ENCODE data around the gene DIAPH3.
A peak's percentile ranks its signal among the peaks of the same experiment; 100 is the strongest.

The DIAPH3 gene

GRCh38 chr13:59874973-59875372 lies 288.8 kb downstream of the DIAPH3 start:
- peak; percentile 5 for DNase-seq (ENCODE audit: low read depth)

GRCh38 chr13:59873856-59874255 lies 289.9 kb downstream of the DIAPH3 start:
- DNase-seq (ENCODE audit: low read depth): no peak

- no peak for DNase-seq (ENCODE audit: low read depth)
Measured at GRCh38 chr13:59873309-59873708, 290.4 kb downstream of the DIAPH3 start.

- no peak for DNase-seq (ENCODE audit: low read depth)
Measured at GRCh38 chr13:59867867-59868266, 295.9 kb downstream of the DIAPH3 start.

GRCh38 chr13:59865398-59865797 lies 298.3 kb downstream of the DIAPH3 start:
- peak; percentile 12 for DNase-seq (ENCODE audit: low read depth)

- DNase-seq (ENCODE audit: low read depth): no peak
Measured at GRCh38 chr13:59863621-59864020, 300.1 kb downstream of the DIAPH3 start.

GRCh38 chr13:59861676-59862075 lies 302.1 kb downstream of the DIAPH3 start:
- no peak for DNase-seq (ENCODE audit: low read depth)

GRCh38 chr13:59856281-59856810 lies 307.4 kb downstream of the DIAPH3 start:
- DNase-seq (ENCODE audit: low read depth): peak; percentile 27

- peak; percentile 35 for DNase-seq (ENCODE audit: low read depth)
Measured at GRCh38 chr13:59846845-59847620, 316.7 kb downstream of the DIAPH3 start.

GRCh38 chr13:59843040-59843439 lies 320.7 kb downstream of the DIAPH3 start:
- DNase-seq (ENCODE audit: low read depth): no peak

GRCh38 chr13:59842507-59842906 lies 321.2 kb downstream of the DIAPH3 start:
- DNase-seq (ENCODE audit: low read depth): no peak

GRCh38 chr13:59839186-59839585 lies 324.5 kb downstream of the DIAPH3 start:
- DNase-seq (ENCODE audit: low read depth): no peak

- DNase-seq (ENCODE audit: low read depth): no peak
Measured at GRCh38 chr13:59837101-59837500, 326.6 kb downstream of the DIAPH3 start.

GRCh38 chr13:59835569-59835968 lies 328.2 kb downstream of the DIAPH3 start:
- DNase-seq (ENCODE audit: low read depth): peak; percentile 6

GRCh38 chr13:59834801-59835200 lies 328.9 kb downstream of the DIAPH3 start:
- DNase-seq (ENCODE audit: low read depth): peak; percentile 82

GRCh38 chr13:59829690-59830089 lies 334.0 kb downstream of the DIAPH3 start:
- DNase-seq (ENCODE audit: low read depth): no peak

GRCh38 chr13:59823486-59823885 lies 340.2 kb downstream of the DIAPH3 start:
- DNase-seq (ENCODE audit: low read depth): peak; percentile 53

GRCh38 chr13:59809564-59809963 lies 354.2 kb downstream of the DIAPH3 start:
- DNase-seq (ENCODE audit: low read depth): no peak

GRCh38 chr13:59806801-59807200 lies 356.9 kb downstream of the DIAPH3 start:
- no peak for DNase-seq (ENCODE audit: low read depth)

GRCh38 chr13:59801107-59801880 lies 362.4 kb downstream of the DIAPH3 start:
- no peak for DNase-seq (ENCODE audit: low read depth)

- no peak for DNase-seq (ENCODE audit: low read depth)
Measured at GRCh38 chr13:59793107-59793506, 370.6 kb downstream of the DIAPH3 start.

- DNase-seq (ENCODE audit: low read depth): no peak
Measured at GRCh38 chr13:59790626-59791025, 373.1 kb downstream of the DIAPH3 start.

GRCh38 chr13:59789558-59789957 lies 374.2 kb downstream of the DIAPH3 start:
- no peak for DNase-seq (ENCODE audit: low read depth)

Measured in amniotic epithelial cell (primary cell).